HepG2 (cell line): ENCODE results near the gene KCTD5. TPM values are rescaled to one million over a fixed set of nuclear protein-coding genes. Genes with fewer than 3 reads are reported as not detected.
"Not testable (repeated sequence)": the region's sequence is repeated elsewhere in the genome, so short reads cannot be mapped to it uniquely, and the experiment has no call there.

Experiments
- BCL6 ChIP-seq: IDR thresholded peaks from 2 replicates; pipeline ENCODE4 v1.6.1; 2016; ENCODE audit warnings: missing genetic modification reagents, missing compliant biosample characterization
- HNF4G ChIP-seq, 2 experiments: sonication (generic) in 1 of 2; formaldehyde crosslinking in 1 of 2; IDR thresholded peaks; 2 replicates each; pipeline versions ENCODE4 v1.4.0 to v1.6.1; 2011 to 2020; ENCODE audit warnings: borderline replicate concordance in 2 of 2, low read depth in 2 of 2, mild to moderate bottlenecking in 2 of 2, low read length in 1 of 2, missing genetic modification reagents in 1 of 2, moderate library complexity in 1 of 2
- JUND ChIP-seq: sonication (generic); formaldehyde crosslinking; IDR thresholded peaks from 2 replicates; pipeline ENCODE4 v1.8.0; 2022; ENCODE audit warnings: mild to moderate bottlenecking, missing genetic modification reagents
- LCORL ChIP-seq, 2 experiments: fragments of 450-650 bp in 1 of 2; sonication (generic) in 1 of 2; formaldehyde crosslinking in 1 of 2; IDR thresholded peaks; 2 replicates each; pipeline versions ENCODE4 v1.5.0 to v1.6.1; 2017 to 2020; ENCODE audit warnings: antibody characterized with exemption in 1 of 2, missing genetic modification reagents in 1 of 2
- NR2F6 ChIP-seq, 2 experiments: IDR thresholded peaks; 2 replicates each; pipeline ENCODE4 v1.6.1; 2016; ENCODE audit warnings: antibody characterized with exemption in 1 of 2, mild to moderate bottlenecking in 1 of 2
- PHF21A ChIP-seq: sonication (generic); formaldehyde crosslinking; IDR thresholded peaks from 2 replicates; pipeline ENCODE4 v1.5.0; 2020; ENCODE audit warnings: mild to moderate bottlenecking, missing genetic modification reagents
- SALL1 ChIP-seq: sonication (generic); formaldehyde crosslinking; IDR thresholded peaks from 2 replicates; pipeline ENCODE4 v1.8.0; 2022; ENCODE audit warnings: mild to moderate bottlenecking, missing genetic modification reagents
- ZBTB38 ChIP-seq: sonication (generic); formaldehyde crosslinking; IDR thresholded peaks from 2 replicates; pipeline ENCODE4 v1.5.1; 2020; ENCODE audit warnings: mild to moderate bottlenecking, missing genetic modification reagents
- ZFX ChIP-seq: sonication (generic); formaldehyde crosslinking; IDR thresholded peaks from 2 replicates; pipeline ENCODE4 v1.4.0; 2020; ENCODE audit warnings: mild to moderate bottlenecking, low read depth, missing genetic modification reagents, moderate library complexity
- ZNF296 ChIP-seq: sonication (generic); formaldehyde crosslinking; conservative IDR thresholded peaks from 2 replicates; pipeline ENCODE4 v1.5.0; 2020; ENCODE audit warnings: mild to moderate bottlenecking, missing genetic modification reagents
- ZNF350 ChIP-seq: sonication (generic); formaldehyde crosslinking; IDR thresholded peaks from 2 replicates; pipeline ENCODE4 v1.4.0; 2020; ENCODE audit warnings: mild to moderate bottlenecking, low read depth, missing genetic modification reagents, borderline replicate concordance
- ZSCAN31 ChIP-seq: sonication (generic); formaldehyde crosslinking; IDR thresholded peaks from 2 replicates; pipeline ENCODE4 v1.5.0; 2020; ENCODE audit warnings: low read depth, mild to moderate bottlenecking, missing genetic modification reagents
- polyA plus RNA-seq, 8 experiments: library from polyadenylated mRNA; depleted of rRNA in 3 of 8; stranded (reverse) in 7 of 8; unstranded in 1 of 8; fragments of >200 nt; fragmentation: Illumina TruSeq in 4 of 8; extraction: Trizol in 4 of 8; gene quantifications; 2 replicates each; pipeline versions ENCODE4 v1.2.1 to v1.2.3, GENCODE V29; 2011 to 2016; ENCODE audit warnings: low read depth in 4 of 8, missing spikeins in 1 of 8, mixed read lengths in 1 of 8; ENCODE audit not compliant: insufficient read depth in 1 of 8
- total RNA-seq, 5 experiments: library from RNA; depleted of rRNA; stranded (reverse); fragments of >200 nt; fragmentation: Illumina TruSeq; extraction: Trizol; gene quantifications; 2 replicates each; pipeline ENCODE4 v1.2.3, GENCODE V29; 2016; ENCODE audit warnings: low read depth in 1 of 5
- TF ChIP-seq, protein P1 (sequence below): IDR thresholded peaks from 2 replicates; pipeline ENCODE4 v1.6.1; 2016
- TF ChIP-seq, protein P2 (sequence below): sonication (generic); IDR thresholded peaks from 2 replicates; pipeline ENCODE4 v1.6.1; 2016; ENCODE audit warnings: low read depth, borderline replicate concordance
- TF ChIP-seq, protein P3 (sequence below): sonication (generic); formaldehyde crosslinking; IDR thresholded peaks from 2 replicates; pipeline ENCODE4 v1.9.0; 2022; ENCODE audit warnings: missing genetic modification reagents, mild to moderate bottlenecking, borderline replicate concordance
- TF ChIP-seq, protein P4 (sequence below): sonication (generic); formaldehyde crosslinking; IDR thresholded peaks from 2 replicates; pipeline ENCODE4 v1.4.0; 2020; ENCODE audit warnings: mild to moderate bottlenecking, missing genetic modification reagents, borderline replicate concordance
- TF ChIP-seq, protein P5 (sequence below): sonication (generic); formaldehyde crosslinking; IDR thresholded peaks from 2 replicates; pipeline ENCODE4 v1.4.0; 2020; ENCODE audit warnings: missing genetic modification reagents

The KCTD5 gene
- total and polyA plus RNA-seq, 2 of the 13 experiments (the other 11 are each of a cell fraction or from before 2014, with no cell fraction given): 25.4 to 29.8 TPM

DNA sequence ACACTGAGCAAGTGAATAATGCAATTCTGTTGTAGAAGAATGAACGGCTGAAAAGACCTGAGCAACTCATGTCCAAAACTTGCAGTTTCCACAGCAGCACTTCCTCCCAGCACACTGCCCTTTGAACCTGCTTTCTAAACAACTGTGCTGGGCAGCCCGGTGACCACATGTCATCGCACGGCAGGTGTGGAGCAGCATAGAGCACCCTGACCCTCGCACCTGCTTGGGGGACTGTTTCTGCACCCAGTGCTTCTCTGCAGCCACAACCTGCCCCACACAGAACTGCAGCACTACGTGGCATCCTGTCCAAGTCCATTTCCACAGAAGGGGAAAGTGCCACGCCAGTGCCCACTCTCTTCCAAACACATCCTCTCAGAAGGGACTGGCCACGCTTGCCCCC lies 22.8 kb upstream of the KCTD5 start (continued):
- TF ChIP-seq ZBTB38 (CRISPR knock-in tag) (peak; percentile 66), SALL1 (peak; percentile 52), JUND (CRISPR knock-in tag) (0 out of 2 replicates have a peak, but pooled peaks have one; percentile 41), BCL6 (CRISPR knock-in tag) (peak; percentile 31; the same call in 1 of the 2 replicates), ZNF350 (CRISPR knock-in tag) (0 out of 2 replicates have a peak, but pooled peaks have one; percentile 18), ZSCAN31 (CRISPR knock-in tag) (peak; percentile 52; the same call in 1 of the 2 replicates), PHF21A (CRISPR knock-in tag) (peak; percentile 45; the same call in 1 of the 2 replicates), LCORL (CRISPR knock-in tag; IDR thresholded peaks at IDR 0.05) (peak; percentile 67; the same call in 1 of the 2 replicates), NR2F6 (CRISPR knock-in tag; IDR thresholded peaks at IDR 0.05) (peak; percentile 80), HNF4G (IDR thresholded peaks at IDR 0.05; ENCODE audit: borderline replicate concordance, low read depth, low read length) (peak; percentile 62; the same call in 1 of the 2 replicates), HNF4G (CRISPR knock-in tag; IDR thresholded peaks at IDR 0.05; ENCODE audit: borderline replicate concordance, low read depth) (peak; percentile 80), ZFX (CRISPR knock-in tag) (peak; percentile 47; the same call in 1 of the 2 replicates), ZNF296 (CRISPR knock-in tag) (0 out of 2 replicates have a peak, but pooled peaks have one; percentile 36)
- TF ChIP-seq, protein P1, sequence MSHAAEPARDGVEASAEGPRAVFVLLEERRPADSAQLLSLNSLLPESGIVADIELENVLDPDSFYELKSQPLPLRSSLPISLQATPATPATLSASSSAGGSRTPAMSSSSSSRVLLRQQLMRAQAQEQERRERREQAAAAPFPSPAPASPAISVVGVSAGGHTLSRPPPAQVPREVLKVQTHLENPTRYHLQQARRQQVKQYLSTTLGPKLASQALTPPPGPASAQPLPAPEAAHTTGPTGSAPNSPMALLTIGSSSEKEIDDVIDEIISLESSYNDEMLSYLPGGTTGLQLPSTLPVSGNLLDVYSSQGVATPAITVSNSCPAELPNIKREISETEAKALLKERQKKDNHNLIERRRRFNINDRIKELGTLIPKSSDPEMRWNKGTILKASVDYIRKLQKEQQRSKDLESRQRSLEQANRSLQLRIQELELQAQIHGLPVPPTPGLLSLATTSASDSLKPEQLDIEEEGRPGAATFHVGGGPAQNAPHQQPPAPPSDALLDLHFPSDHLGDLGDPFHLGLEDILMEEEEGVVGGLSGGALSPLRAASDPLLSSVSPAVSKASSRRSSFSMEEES: peak; percentile 57; the same call in 1 of the 2 replicates
- TF ChIP-seq LCORL, NR2F6 (IDR thresholded peaks at IDR 0.05): not testable (repeated sequence)
- TF ChIP-seq, protein P2, sequence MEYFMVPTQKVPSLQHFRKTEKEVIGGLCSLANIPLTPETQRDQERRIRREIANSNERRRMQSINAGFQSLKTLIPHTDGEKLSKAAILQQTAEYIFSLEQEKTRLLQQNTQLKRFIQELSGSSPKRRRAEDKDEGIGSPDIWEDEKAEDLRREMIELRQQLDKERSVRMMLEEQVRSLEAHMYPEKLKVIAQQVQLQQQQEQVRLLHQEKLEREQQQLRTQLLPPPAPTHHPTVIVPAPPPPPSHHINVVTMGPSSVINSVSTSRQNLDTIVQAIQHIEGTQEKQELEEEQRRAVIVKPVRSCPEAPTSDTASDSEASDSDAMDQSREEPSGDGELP: peak; percentile 36; the same call in 1 of the 2 replicates
- TF ChIP-seq, protein P3, sequence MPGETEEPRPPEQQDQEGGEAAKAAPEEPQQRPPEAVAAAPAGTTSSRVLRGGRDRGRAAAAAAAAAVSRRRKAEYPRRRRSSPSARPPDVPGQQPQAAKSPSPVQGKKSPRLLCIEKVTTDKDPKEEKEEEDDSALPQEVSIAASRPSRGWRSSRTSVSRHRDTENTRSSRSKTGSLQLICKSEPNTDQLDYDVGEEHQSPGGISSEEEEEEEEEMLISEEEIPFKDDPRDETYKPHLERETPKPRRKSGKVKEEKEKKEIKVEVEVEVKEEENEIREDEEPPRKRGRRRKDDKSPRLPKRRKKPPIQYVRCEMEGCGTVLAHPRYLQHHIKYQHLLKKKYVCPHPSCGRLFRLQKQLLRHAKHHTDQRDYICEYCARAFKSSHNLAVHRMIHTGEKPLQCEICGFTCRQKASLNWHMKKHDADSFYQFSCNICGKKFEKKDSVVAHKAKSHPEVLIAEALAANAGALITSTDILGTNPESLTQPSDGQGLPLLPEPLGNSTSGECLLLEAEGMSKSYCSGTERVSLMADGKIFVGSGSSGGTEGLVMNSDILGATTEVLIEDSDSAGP (CRISPR knock-in tag): peak; percentile 62; the same call in 1 of the 2 replicates
- TF ChIP-seq, protein P4, sequence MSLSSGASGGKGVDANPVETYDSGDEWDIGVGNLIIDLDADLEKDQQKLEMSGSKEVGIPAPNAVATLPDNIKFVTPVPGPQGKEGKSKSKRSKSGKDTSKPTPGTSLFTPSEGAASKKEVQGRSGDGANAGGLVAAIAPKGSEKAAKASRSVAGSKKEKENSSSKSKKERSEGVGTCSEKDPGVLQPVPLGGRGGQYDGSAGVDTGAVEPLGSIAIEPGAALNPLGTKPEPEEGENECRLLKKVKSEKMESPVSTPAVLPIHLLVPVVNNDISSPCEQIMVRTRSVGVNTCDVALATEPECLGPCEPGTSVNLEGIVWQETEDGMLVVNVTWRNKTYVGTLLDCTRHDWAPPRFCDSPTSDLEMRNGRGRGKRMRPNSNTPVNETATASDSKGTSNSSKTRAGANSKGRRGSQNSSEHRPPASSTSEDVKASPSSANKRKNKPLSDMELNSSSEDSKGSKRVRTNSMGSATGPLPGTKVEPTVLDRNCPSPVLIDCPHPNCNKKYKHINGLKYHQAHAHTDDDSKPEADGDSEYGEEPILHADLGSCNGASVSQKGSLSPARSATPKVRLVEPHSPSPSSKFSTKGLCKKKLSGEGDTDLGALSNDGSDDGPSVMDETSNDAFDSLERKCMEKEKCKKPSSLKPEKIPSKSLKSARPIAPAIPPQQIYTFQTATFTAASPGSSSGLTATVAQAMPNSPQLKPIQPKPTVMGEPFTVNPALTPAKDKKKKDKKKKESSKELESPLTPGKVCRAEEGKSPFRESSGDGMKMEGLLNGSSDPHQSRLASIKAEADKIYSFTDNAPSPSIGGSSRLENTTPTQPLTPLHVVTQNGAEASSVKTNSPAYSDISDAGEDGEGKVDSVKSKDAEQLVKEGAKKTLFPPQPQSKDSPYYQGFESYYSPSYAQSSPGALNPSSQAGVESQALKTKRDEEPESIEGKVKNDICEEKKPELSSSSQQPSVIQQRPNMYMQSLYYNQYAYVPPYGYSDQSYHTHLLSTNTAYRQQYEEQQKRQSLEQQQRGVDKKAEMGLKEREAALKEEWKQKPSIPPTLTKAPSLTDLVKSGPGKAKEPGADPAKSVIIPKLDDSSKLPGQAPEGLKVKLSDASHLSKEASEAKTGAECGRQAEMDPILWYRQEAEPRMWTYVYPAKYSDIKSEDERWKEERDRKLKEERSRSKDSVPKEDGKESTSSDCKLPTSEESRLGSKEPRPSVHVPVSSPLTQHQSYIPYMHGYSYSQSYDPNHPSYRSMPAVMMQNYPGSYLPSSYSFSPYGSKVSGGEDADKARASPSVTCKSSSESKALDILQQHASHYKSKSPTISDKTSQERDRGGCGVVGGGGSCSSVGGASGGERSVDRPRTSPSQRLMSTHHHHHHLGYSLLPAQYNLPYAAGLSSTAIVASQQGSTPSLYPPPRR (CRISPR knock-in tag): peak; percentile 34; the same call in 1 of the 2 replicates
- TF ChIP-seq, protein P5, sequence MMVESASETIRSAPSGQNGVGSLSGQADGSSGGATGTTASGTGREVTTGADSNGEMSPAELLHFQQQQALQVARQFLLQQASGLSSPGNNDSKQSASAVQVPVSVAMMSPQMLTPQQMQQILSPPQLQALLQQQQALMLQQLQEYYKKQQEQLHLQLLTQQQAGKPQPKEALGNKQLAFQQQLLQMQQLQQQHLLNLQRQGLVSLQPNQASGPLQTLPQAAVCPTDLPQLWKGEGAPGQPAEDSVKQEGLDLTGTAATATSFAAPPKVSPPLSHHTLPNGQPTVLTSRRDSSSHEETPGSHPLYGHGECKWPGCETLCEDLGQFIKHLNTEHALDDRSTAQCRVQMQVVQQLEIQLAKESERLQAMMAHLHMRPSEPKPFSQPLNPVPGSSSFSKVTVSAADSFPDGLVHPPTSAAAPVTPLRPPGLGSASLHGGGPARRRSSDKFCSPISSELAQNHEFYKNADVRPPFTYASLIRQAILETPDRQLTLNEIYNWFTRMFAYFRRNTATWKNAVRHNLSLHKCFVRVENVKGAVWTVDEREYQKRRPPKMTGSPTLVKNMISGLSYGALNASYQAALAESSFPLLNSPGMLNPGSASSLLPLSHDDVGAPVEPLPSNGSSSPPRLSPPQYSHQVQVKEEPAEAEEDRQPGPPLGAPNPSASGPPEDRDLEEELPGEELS: peak; percentile 68
